Osteoblast (primary cell): ENCODE data around the gene KIF2A. TPM values are rescaled to one million over a fixed set of nuclear protein-coding genes. Genes with fewer than 3 reads are reported as not detected.
A peak's percentile ranks its signal among the peaks of the same experiment; 100 is the strongest.

ENCODE experiments used
- DNase-seq: peaks from one replicate; pipeline ENCODE4 v3.0.0; 2011; ENCODE audit warnings: low spot score, mixed read lengths; ENCODE audit not compliant: insufficient read length; ENCODE audit errors: missing footprints
- H2AFZ ChIP-seq: 2 replicates; pipeline ENCODE4 v1.6.0; 2011; ENCODE audit warnings: mild to moderate bottlenecking, low read length
- H3K27ac ChIP-seq: 2 replicates; pipeline ENCODE4 v1.5.1; 2011; ENCODE audit warnings: mild to moderate bottlenecking, low read depth, low read length, moderate library complexity
- H3K27me3 ChIP-seq: 2 replicates; pipeline ENCODE4 v1.6.0; 2012; ENCODE audit warnings: mild to moderate bottlenecking, control low read depth, inconsistent platforms, low read length, moderate library complexity; ENCODE audit not compliant: insufficient read depth
- H3K36me3 ChIP-seq: 2 replicates; pipeline ENCODE4 v1.5.1; 2011; ENCODE audit warnings: mild to moderate bottlenecking, low read length, control low read depth, moderate library complexity; ENCODE audit not compliant: insufficient read depth
- H3K4me1 ChIP-seq: 2 replicates; pipeline ENCODE4 v1.5.1; 2011; ENCODE audit warnings: mild to moderate bottlenecking, low read length, control low read depth, moderate library complexity; ENCODE audit not compliant: insufficient read depth
- H3K4me2 ChIP-seq: 2 replicates; pipeline ENCODE4 v1.6.0; 2011; ENCODE audit warnings: mild to moderate bottlenecking, low read length; ENCODE audit not compliant: insufficient read depth
- H3K4me3 ChIP-seq: fragments of 200-600 bp; sonication (generic); 3 replicates; pipeline ENCODE4 v1.5.1; 2012; ENCODE audit warnings: mild to moderate bottlenecking, low read length, inconsistent platforms; ENCODE audit not compliant: insufficient read depth
- H3K79me2 ChIP-seq: 2 replicates; pipeline ENCODE4 v1.6.0; 2012; ENCODE audit warnings: mild to moderate bottlenecking, low read length, control low read depth, inconsistent platforms; ENCODE audit not compliant: insufficient read depth
- H3K9me3 ChIP-seq: 2 replicates; pipeline ENCODE4 v1.5.1; 2011; ENCODE audit warnings: low read depth, low read length, control low read depth
- H4K20me1 ChIP-seq: 2 replicates; pipeline ENCODE4 v1.6.0; 2012; ENCODE audit warnings: mild to moderate bottlenecking, low read length, control low read depth; ENCODE audit not compliant: insufficient read depth
- CTCF ChIP-seq: IDR thresholded peaks from 2 replicates; pipeline ENCODE4 v1.5.1; 2011; ENCODE audit warnings: mild to moderate bottlenecking, low read depth, low read length, moderate library complexity; ENCODE audit errors: extremely low read depth
- total RNA-seq: library from RNA; depleted of rRNA; stranded (reverse); fragments of >200 nt; gene quantifications from 2 replicates; pipeline ENCODE4 v1.2.3, GENCODE V29; 2012

The KIF2A gene
- total RNA-seq, 1 donor, result 52.8 TPM

GRCh38 chr5:62342476-62342837 is 36.5 kb downstream of the KIF2A start:
- Histone ChIP-seq H3K4me2 (no peak overlapping the region), H3K27me3 (no peaks in the 10 kb centered on the region), H3K79me2 (peaks cover 77% of the 10 kb centered on the region), H3K4me1 (peaks cover 5% of the 10 kb centered on the region), H2AFZ (no peak overlapping the region), H3K4me3 (no peak overlapping the region), H4K20me1 (peaks cover 17% of the 10 kb centered on the region), H3K27ac (no peak overlapping the region), H3K36me3 (no peaks in the 10 kb centered on the region), H3K9me3 (no peaks in the 10 kb centered on the region)
- no peak for DNase-seq
- no peak for TF ChIP-seq CTCF

- H3K4me2 ChIP-seq, result no peak overlapping the region
- peaks cover 17% of the 10 kb centered on the region for H4K20me1 ChIP-seq
- H3K27me3 ChIP-seq, result no peaks in the 10 kb centered on the region
- H3K4me3 ChIP-seq, result no peak overlapping the region
- no peaks in the 10 kb centered on the region for H3K9me3 ChIP-seq
- H3K27ac ChIP-seq, result no peak overlapping the region
- peaks cover 68% of the 10 kb centered on the region for H3K79me2 ChIP-seq
- H3K36me3 ChIP-seq, result no peaks in the 10 kb centered on the region
- DNase-seq, result no peak
- peaks cover 5% of the 10 kb centered on the region for H3K4me1 ChIP-seq
- no peak overlapping the region for H2AFZ ChIP-seq
- TF ChIP-seq CTCF, result no peak
Measured at GRCh38 chr5:62343428-62343827, 37.4 kb downstream of the KIF2A start.

- H2AFZ ChIP-seq, result no peak overlapping the region
- no peaks in the 10 kb centered on the region for H3K27me3 ChIP-seq
- no peak overlapping the region for H3K27ac ChIP-seq
- no peaks in the 10 kb centered on the region for H3K9me3 ChIP-seq
- DNase-seq, result no peak
- peaks cover 8% of the 10 kb centered on the region for H3K36me3 ChIP-seq
- H3K4me3 ChIP-seq, result no peak overlapping the region
- no peak for TF ChIP-seq CTCF
- H3K79me2 ChIP-seq, result peaks cover 43% of the 10 kb centered on the region
- H3K4me1 ChIP-seq, result peaks cover 5% of the 10 kb centered on the region
- H3K4me2 ChIP-seq, result no peak overlapping the region
- peaks cover 11% of the 10 kb centered on the region for H4K20me1 ChIP-seq
Measured at GRCh38 chr5:62346748-62347147, 40.7 kb downstream of the KIF2A start.

- Histone ChIP-seq H3K36me3 (peaks cover 19% of the 10 kb centered on the region), H3K79me2 (peaks cover 33% of the 10 kb centered on the region), H3K4me1 (peaks cover 5% of the 10 kb centered on the region), H3K4me3 (no peak overlapping the region), H3K9me3 (no peaks in the 10 kb centered on the region), H2AFZ (no peak overlapping the region), H3K27ac (no peak overlapping the region), H3K27me3 (no peaks in the 10 kb centered on the region), H3K4me2 (no peak overlapping the region), H4K20me1 (peaks cover 8% of the 10 kb centered on the region)
- peak; percentile 32 for DNase-seq
- no peak for TF ChIP-seq CTCF
Measured at GRCh38 chr5:62347928-62348327, 41.9 kb downstream of the KIF2A start.
